Measurements from ENCODE around the gene PPP1R9B. TPM values are rescaled to one million over a fixed set of nuclear protein-coding genes. Genes with fewer than 3 reads are reported as not detected.

PPP1R9B gene
- total RNA-seq, 1 donor from 2014 or later = 51.5 TPM

GRCh38 chr17:50172936-50173334, 22.5 kb upstream of the PPP1R9B start:
- no peak for TF ChIP-seq CTCF (conservative IDR thresholded peaks at IDR 0.05)
- Mint-ChIP-seq H3K36me3 (no peaks in the 10 kb centered on the region), H3K4me3 (peak overlapping the region; percentile 45), H3K27ac (peak overlapping the region; percentile 77), H3K4me1 (ENCODE audit: unreplicated experiment) (peaks cover 24% of the 10 kb centered on the region), H3K27me3 (peaks cover 5% of the 10 kb centered on the region), H3K9me3 (no peaks in the 10 kb centered on the region)
- no peak for DNase-seq (ENCODE audit: extremely low spot score, unreplicated experiment)

GRCh38 chr17:50172130-50172529, 21.7 kb upstream of the PPP1R9B start:
- Mint-ChIP-seq H3K36me3 (no peaks in the 10 kb centered on the region), H3K27ac (no peak overlapping the region), H3K4me1 (ENCODE audit: unreplicated experiment) (peaks cover 21% of the 10 kb centered on the region), H3K27me3 (peaks cover 5% of the 10 kb centered on the region), H3K4me3 (no peak overlapping the region), H3K9me3 (no peaks in the 10 kb centered on the region)
- no peak for TF ChIP-seq CTCF (conservative IDR thresholded peaks at IDR 0.05)
- no peak for DNase-seq (ENCODE audit: extremely low spot score, unreplicated experiment)

- Mint-ChIP-seq H3K9me3 (no peaks in the 10 kb centered on the region), H3K27ac (no peak overlapping the region), H3K4me1 (ENCODE audit: unreplicated experiment) (peaks cover 21% of the 10 kb centered on the region), H3K36me3 (no peaks in the 10 kb centered on the region), H3K27me3 (peaks cover 5% of the 10 kb centered on the region), H3K4me3 (no peak overlapping the region)
- no peak for DNase-seq (ENCODE audit: extremely low spot score, unreplicated experiment)
- TF ChIP-seq CTCF (conservative IDR thresholded peaks at IDR 0.05) = no peak
These were observed 21.0 kb upstream of the PPP1R9B start for GRCh38 chr17:50171371-50172071.

GRCh38 chr17:50170662-50171370, 20.3 kb upstream of the PPP1R9B start:
- no peak for TF ChIP-seq CTCF (conservative IDR thresholded peaks at IDR 0.05)
- no peak overlapping the region for H3K27ac Mint-ChIP-seq

GRCh38 chr17:50169881-50170459, 19.5 kb upstream of the PPP1R9B start:
- Mint-ChIP-seq H3K27me3 (peaks cover 5% of the 10 kb centered on the region), H3K9me3 (no peaks in the 10 kb centered on the region), H3K4me1 (ENCODE audit: unreplicated experiment) (peaks cover 21% of the 10 kb centered on the region), H3K4me3 (no peak overlapping the region), H3K36me3 (no peaks in the 10 kb centered on the region), H3K27ac (no peak overlapping the region)
- no peak for DNase-seq (ENCODE audit: extremely low spot score, unreplicated experiment)
- TF ChIP-seq CTCF (conservative IDR thresholded peaks at IDR 0.05) = no peak

More at GRCh38 chr17:50170662-50171370, 20.3 kb upstream of the PPP1R9B start:
- Mint-ChIP-seq H3K27me3 (peaks cover 5% of the 10 kb centered on the region), H3K36me3 (no peaks in the 10 kb centered on the region), H3K4me1 (ENCODE audit: unreplicated experiment) (peaks cover 21% of the 10 kb centered on the region), H3K9me3 (no peaks in the 10 kb centered on the region), H3K4me3 (no peak overlapping the region)
- DNase-seq (ENCODE audit: extremely low spot score, unreplicated experiment) = no peak

Data from type B pancreatic cell (in vitro differentiated cells).